ENCODE measurements around the gene BCOR. TPM values are rescaled to one million over a fixed set of nuclear protein-coding genes. Genes with fewer than 3 reads are reported as not detected.

Gene BCOR
- total and polyA plus RNA-seq, 4 donors: 5.6 to 23.0 (median 11.0) TPM

DNA sequence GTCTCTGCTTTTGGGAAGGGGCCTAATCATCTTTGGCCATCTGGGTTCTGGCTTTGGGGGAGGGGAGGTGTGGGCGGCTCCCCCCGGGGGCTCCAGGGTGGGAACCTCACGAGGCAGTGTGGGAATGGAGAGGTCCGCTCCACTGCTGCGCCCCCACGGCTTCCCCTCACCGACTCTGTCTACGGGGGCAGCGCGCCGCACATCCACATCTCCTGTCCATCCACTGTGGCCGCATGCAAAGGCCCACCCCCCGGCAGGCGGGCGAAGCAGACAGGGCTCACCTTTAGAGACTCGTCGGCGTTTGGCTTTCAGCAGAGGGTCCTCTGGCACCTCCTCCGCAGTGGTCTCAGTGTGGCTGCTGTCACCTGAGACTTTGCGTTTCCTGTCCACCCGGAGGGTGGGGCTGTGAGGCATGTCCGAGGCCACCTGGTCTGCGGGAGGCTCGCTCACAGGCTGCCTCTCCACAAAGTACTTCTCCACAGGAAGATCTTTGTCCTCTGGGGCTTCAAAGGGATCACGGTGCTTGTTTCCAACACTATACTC is 33.6 kb downstream of the BCOR start:
- no peak for DNase-seq (ENCODE audit: low spot score)
- Histone ChIP-seq H3K36me3 (ENCODE audit: control insufficient read depth in 4 of 4, insufficient read depth in 3 of 4, low read depth in 1 of 4, low read length in 3 of 4) (peaks cover 10 to 34% (median 17%) of the 10 kb centered on the region in 4 donors), H3K9ac (ENCODE audit: low read depth in 1 of 2, low read length in 2 of 2) (no peak overlapping the region), H3K9me3 (ENCODE audit: control insufficient read depth in 4 of 4, low read length in 3 of 4) (no peaks in the 10 kb centered on the region), H3K4me1 (ENCODE audit: control insufficient read depth in 4 of 4, insufficient read depth in 4 of 4, low read length in 3 of 4) (no peaks in the 10 kb centered on the region), H3K4me3 (ENCODE audit: low read depth in 1 of 3, low read length in 3 of 3) (no peak overlapping the region), H3K27ac (ENCODE audit: low read depth in 1 of 2, low read length in 2 of 2) (no peak overlapping the region), H3K27me3 (ENCODE audit: control insufficient read depth in 4 of 4, insufficient read depth in 4 of 4, low read length in 3 of 4) (no peaks in the 10 kb centered on the region)
- WGBS: 90% methylated on average over 25 of the region's 25 CpGs
- TF ChIP-seq RXRA (IDR thresholded peaks at IDR 0.05) (no peak), SP1 (IDR thresholded peaks at IDR 0.05) (no peak), HNF4G (IDR thresholded peaks at IDR 0.05) (no peak), JUND (IDR thresholded peaks at IDR 0.05) (no peak), RAD21 (IDR thresholded peaks at IDR 0.05) (no peak), FOXA2 (IDR thresholded peaks at IDR 0.05) (no peak), TAF1 (conservative IDR thresholded peaks at IDR 0.05) (no peak), FOXA1 (IDR thresholded peaks at IDR 0.05) (no peak), GABPA (IDR thresholded peaks at IDR 0.05 in 1 of 2, conservative IDR thresholded peaks at IDR 0.05 in 1 of 2) (no peak), HNF4A (conservative IDR thresholded peaks at IDR 0.05) (no peak), NR2F2 (IDR thresholded peaks at IDR 0.05) (no peak), YY1 (IDR thresholded peaks at IDR 0.05) (no peak)
- TF ChIP-seq, protein P1, sequence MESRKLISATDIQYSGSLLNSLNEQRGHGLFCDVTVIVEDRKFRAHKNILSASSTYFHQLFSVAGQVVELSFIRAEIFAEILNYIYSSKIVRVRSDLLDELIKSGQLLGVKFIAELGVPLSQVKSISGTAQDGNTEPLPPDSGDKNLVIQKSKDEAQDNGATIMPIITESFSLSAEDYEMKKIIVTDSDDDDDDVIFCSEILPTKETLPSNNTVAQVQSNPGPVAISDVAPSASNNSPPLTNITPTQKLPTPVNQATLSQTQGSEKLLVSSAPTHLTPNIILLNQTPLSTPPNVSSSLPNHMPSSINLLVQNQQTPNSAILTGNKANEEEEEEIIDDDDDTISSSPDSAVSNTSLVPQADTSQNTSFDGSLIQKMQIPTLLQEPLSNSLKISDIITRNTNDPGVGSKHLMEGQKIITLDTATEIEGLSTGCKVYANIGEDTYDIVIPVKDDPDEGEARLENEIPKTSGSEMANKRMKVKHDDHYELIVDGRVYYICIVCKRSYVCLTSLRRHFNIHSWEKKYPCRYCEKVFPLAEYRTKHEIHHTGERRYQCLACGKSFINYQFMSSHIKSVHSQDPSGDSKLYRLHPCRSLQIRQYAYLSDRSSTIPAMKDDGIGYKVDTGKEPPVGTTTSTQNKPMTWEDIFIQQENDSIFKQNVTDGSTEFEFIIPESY (IDR thresholded peaks at IDR 0.05): no peak
- TF ChIP-seq, protein P2, sequence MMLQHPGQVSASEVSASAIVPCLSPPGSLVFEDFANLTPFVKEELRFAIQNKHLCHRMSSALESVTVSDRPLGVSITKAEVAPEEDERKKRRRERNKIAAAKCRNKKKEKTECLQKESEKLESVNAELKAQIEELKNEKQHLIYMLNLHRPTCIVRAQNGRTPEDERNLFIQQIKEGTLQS (IDR thresholded peaks at IDR 0.05): no peak
- TF ChIP-seq, protein P3, sequence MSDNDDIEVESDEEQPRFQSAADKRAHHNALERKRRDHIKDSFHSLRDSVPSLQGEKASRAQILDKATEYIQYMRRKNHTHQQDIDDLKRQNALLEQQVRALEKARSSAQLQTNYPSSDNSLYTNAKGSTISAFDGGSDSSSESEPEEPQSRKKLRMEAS (IDR thresholded peaks at IDR 0.05): no peak
- TF ChIP-seq, protein P4, sequence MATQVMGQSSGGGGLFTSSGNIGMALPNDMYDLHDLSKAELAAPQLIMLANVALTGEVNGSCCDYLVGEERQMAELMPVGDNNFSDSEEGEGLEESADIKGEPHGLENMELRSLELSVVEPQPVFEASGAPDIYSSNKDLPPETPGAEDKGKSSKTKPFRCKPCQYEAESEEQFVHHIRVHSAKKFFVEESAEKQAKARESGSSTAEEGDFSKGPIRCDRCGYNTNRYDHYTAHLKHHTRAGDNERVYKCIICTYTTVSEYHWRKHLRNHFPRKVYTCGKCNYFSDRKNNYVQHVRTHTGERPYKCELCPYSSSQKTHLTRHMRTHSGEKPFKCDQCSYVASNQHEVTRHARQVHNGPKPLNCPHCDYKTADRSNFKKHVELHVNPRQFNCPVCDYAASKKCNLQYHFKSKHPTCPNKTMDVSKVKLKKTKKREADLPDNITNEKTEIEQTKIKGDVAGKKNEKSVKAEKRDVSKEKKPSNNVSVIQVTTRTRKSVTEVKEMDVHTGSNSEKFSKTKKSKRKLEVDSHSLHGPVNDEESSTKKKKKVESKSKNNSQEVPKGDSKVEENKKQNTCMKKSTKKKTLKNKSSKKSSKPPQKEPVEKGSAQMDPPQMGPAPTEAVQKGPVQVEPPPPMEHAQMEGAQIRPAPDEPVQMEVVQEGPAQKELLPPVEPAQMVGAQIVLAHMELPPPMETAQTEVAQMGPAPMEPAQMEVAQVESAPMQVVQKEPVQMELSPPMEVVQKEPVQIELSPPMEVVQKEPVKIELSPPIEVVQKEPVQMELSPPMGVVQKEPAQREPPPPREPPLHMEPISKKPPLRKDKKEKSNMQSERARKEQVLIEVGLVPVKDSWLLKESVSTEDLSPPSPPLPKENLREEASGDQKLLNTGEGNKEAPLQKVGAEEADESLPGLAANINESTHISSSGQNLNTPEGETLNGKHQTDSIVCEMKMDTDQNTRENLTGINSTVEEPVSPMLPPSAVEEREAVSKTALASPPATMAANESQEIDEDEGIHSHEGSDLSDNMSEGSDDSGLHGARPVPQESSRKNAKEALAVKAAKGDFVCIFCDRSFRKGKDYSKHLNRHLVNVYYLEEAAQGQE (IDR thresholded peaks at IDR 0.05): no peak
- TF ChIP-seq, protein P5, sequence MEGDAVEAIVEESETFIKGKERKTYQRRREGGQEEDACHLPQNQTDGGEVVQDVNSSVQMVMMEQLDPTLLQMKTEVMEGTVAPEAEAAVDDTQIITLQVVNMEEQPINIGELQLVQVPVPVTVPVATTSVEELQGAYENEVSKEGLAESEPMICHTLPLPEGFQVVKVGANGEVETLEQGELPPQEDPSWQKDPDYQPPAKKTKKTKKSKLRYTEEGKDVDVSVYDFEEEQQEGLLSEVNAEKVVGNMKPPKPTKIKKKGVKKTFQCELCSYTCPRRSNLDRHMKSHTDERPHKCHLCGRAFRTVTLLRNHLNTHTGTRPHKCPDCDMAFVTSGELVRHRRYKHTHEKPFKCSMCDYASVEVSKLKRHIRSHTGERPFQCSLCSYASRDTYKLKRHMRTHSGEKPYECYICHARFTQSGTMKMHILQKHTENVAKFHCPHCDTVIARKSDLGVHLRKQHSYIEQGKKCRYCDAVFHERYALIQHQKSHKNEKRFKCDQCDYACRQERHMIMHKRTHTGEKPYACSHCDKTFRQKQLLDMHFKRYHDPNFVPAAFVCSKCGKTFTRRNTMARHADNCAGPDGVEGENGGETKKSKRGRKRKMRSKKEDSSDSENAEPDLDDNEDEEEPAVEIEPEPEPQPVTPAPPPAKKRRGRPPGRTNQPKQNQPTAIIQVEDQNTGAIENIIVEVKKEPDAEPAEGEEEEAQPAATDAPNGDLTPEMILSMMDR (IDR thresholded peaks at IDR 0.05; ENCODE audit: low read depth, low read length, missing input control): no peak
